Fibroblast of lung (primary cell): ENCODE data around the gene GADL1. TPM values are rescaled to one million over a fixed set of nuclear protein-coding genes. Genes with fewer than 3 reads are reported as not detected.

Source experiments
- DNase-seq, 2 donors: peaks; one replicate each; pipeline versions ENCODE4 v3.0.0 to v3.0.0-alpha.2; 2010; ENCODE audit warnings: low read depth in 2 of 2
- H2AFZ ChIP-seq: 2 replicates; pipeline ENCODE4 v1.5.1; 2012; ENCODE audit warnings: low read length, control low read depth, inconsistent platforms
- H3K27ac ChIP-seq: 2 replicates; pipeline ENCODE4 v1.5.1; 2011; ENCODE audit warnings: low read length, control low read depth; ENCODE audit not compliant: insufficient read depth
- H3K27me3 ChIP-seq: 2 replicates; pipeline ENCODE4 v1.5.1; 2011; ENCODE audit warnings: mild to moderate bottlenecking, low read length; ENCODE audit not compliant: control insufficient read depth, insufficient read depth
- H3K36me3 ChIP-seq: 2 replicates; pipeline ENCODE4 v1.5.1; 2011; ENCODE audit warnings: low read length; ENCODE audit not compliant: control insufficient read depth, insufficient read depth
- H3K4me1 ChIP-seq: 2 replicates; pipeline ENCODE4 v1.5.1; 2011; ENCODE audit warnings: low read length; ENCODE audit not compliant: control insufficient read depth, insufficient read depth; ENCODE audit errors: extremely low read depth
- H3K4me2 ChIP-seq: 2 replicates; pipeline ENCODE4 v1.5.1; 2011; ENCODE audit warnings: low read length, control low read depth; ENCODE audit not compliant: insufficient read depth; ENCODE audit errors: extremely low read depth
- H3K4me3 ChIP-seq, 4 experiments: fragments of 200-600 bp in 1 of 4; sonication (generic) in 1 of 4; replicated peaks in 1 of 4; 2 replicates each; pipeline ENCODE4 v1.5.1; 2011 to 2016; ENCODE audit warnings: low read length in 4 of 4, low read depth in 3 of 4, mild to moderate bottlenecking in 3 of 4, control low read depth in 2 of 4, inconsistent platforms in 1 of 4, mixed read lengths in 1 of 4; ENCODE audit not compliant: insufficient read depth in 1 of 4; ENCODE audit errors: control extremely low read depth in 1 of 4
- H3K79me2 ChIP-seq: 2 replicates; pipeline ENCODE4 v1.5.1; 2012; ENCODE audit warnings: mild to moderate bottlenecking, low read length, inconsistent platforms; ENCODE audit not compliant: control insufficient read depth, insufficient read depth
- H3K9ac ChIP-seq: 2 replicates; pipeline ENCODE4 v1.5.1; 2011; ENCODE audit warnings: mild to moderate bottlenecking, low read length, control low read depth; ENCODE audit not compliant: insufficient read depth
- H3K9me3 ChIP-seq: 2 replicates; pipeline ENCODE4 v1.5.1; 2012; ENCODE audit warnings: low read depth, low read length; ENCODE audit not compliant: control insufficient read depth, insufficient read depth
- H4K20me1 ChIP-seq: 2 replicates; pipeline ENCODE4 v1.5.1; 2011; ENCODE audit warnings: low read length; ENCODE audit not compliant: control insufficient read depth, insufficient read depth; ENCODE audit errors: extremely low read depth
- EZH2 ChIP-seq: IDR thresholded peaks from 2 replicates; pipeline ENCODE4 v1.5.1; 2012; ENCODE audit warnings: low read length, control low read depth, mild to moderate bottlenecking; ENCODE audit errors: missing control alignments
- polyA plus RNA-seq, 2 donors: library from polyadenylated mRNA; depleted of rRNA in 1 of 2; stranded (reverse) in 1 of 2; unstranded in 1 of 2; fragments of >200 nt; gene quantifications; 2 replicates each; pipeline ENCODE4 v1.2.1, GENCODE V29; 2011 to 2012; ENCODE audit warnings: missing spikeins in 1 of 2
- total RNA-seq: library from RNA; depleted of rRNA; stranded (reverse); fragments of >200 nt; gene quantifications from 2 replicates; pipeline ENCODE4 v1.2.1, GENCODE V29; 2014
- TF ChIP-seq, protein P1 (sequence below), 2 donors: IDR thresholded peaks in 1 of 2; conservative IDR thresholded peaks in 1 of 2; 1 replicate in 1 of 2; 2 replicates in 1 of 2; pipeline ENCODE4 v1.5.1; 2011 to 2012; ENCODE audit warnings: low read length in 2 of 2, control low read depth in 1 of 2, inconsistent platforms in 1 of 2, low read depth in 1 of 2, mild to moderate bottlenecking in 1 of 2

Gene GADL1
- total and polyA plus RNA-seq, 2 donors (not counting 1 experiment from before 2014, with no cell fraction given): 0.18 to 3.6 TPM

- Histone ChIP-seq H3K27me3 (no peaks in the 10 kb centered on the region), H3K4me2 (no peak overlapping the region), H3K9me3 (no peaks in the 10 kb centered on the region), H3K36me3 (no peaks in the 10 kb centered on the region), H4K20me1 (no peaks in the 10 kb centered on the region), H2AFZ (no peak overlapping the region), H3K9ac (no peak overlapping the region), H3K27ac (no peak overlapping the region), H3K4me1 (no peaks in the 10 kb centered on the region), H3K4me3 (no peak overlapping the region), H3K79me2 (no peaks in the 10 kb centered on the region)
- no peak for DNase-seq
- TF ChIP-seq, protein P1, sequence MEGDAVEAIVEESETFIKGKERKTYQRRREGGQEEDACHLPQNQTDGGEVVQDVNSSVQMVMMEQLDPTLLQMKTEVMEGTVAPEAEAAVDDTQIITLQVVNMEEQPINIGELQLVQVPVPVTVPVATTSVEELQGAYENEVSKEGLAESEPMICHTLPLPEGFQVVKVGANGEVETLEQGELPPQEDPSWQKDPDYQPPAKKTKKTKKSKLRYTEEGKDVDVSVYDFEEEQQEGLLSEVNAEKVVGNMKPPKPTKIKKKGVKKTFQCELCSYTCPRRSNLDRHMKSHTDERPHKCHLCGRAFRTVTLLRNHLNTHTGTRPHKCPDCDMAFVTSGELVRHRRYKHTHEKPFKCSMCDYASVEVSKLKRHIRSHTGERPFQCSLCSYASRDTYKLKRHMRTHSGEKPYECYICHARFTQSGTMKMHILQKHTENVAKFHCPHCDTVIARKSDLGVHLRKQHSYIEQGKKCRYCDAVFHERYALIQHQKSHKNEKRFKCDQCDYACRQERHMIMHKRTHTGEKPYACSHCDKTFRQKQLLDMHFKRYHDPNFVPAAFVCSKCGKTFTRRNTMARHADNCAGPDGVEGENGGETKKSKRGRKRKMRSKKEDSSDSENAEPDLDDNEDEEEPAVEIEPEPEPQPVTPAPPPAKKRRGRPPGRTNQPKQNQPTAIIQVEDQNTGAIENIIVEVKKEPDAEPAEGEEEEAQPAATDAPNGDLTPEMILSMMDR (conservative IDR thresholded peaks at IDR 0.05 in 1 of 2, IDR thresholded peaks at IDR 0.05 in 1 of 2; ENCODE audit: low read depth in 1 of 2, low read length in 2 of 2): no peak
- TF ChIP-seq EZH2: no peak
Measured at GRCh38 chr3:30733209-30733608, 161.3 kb downstream of the GADL1 start.

DNA sequence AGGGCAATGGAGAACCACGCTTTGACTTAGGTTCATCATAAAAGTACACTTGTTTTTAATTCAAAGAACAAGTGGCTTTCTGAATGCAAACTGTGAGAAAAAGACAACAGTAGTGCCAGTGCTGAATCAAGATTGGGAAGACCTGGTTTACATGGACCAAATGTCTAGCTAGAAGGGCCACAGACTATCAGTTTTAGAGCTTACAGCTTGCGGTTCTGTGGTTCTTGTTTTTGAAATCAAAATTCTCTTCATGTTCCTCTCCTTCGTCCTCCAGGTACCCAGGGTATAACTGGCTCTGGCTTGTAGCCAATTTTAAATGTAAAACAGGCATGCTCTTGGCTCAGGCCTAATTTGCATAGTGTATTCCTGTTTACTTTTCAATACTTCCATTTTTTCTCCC lies 163.5 kb downstream of the GADL1 start:
- Histone ChIP-seq H3K36me3 (no peaks in the 10 kb centered on the region), H3K79me2 (no peaks in the 10 kb centered on the region), H3K4me3 (no peak overlapping the region), H3K9ac (no peak overlapping the region), H3K4me1 (no peaks in the 10 kb centered on the region), H3K9me3 (no peaks in the 10 kb centered on the region), H3K27ac (no peak overlapping the region), H4K20me1 (no peaks in the 10 kb centered on the region), H2AFZ (no peak overlapping the region), H3K27me3 (no peaks in the 10 kb centered on the region), H3K4me2 (no peak overlapping the region)
- DNase-seq: no peak
- TF ChIP-seq, protein P1 (conservative IDR thresholded peaks at IDR 0.05 in 1 of 2, IDR thresholded peaks at IDR 0.05 in 1 of 2; ENCODE audit: low read depth in 1 of 2, low read length in 2 of 2): no peak
- no peak for TF ChIP-seq EZH2

DNA sequence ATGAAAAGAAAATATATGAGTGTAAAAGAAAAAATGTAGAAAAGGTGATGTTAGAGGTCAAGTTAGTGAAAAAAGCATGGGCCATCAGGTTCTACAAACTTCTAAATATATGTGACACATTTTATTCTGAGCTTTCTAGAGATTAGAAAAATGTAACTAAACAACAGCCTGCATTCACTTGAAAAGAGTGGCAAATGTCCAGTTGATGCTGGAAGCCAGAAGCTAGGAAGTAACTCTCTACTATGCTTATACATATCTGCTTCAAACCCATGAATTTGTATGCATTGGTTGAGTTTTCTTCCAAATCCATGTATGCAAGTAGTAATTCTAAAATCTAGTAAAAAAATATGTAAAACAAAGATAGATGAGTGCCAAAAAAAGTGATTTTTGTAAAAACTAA lies 164.5 kb downstream of the GADL1 start:
- TF ChIP-seq, protein P1 (conservative IDR thresholded peaks at IDR 0.05 in 1 of 2, IDR thresholded peaks at IDR 0.05 in 1 of 2; ENCODE audit: low read depth in 1 of 2, low read length in 2 of 2): no peak
- no peak for TF ChIP-seq EZH2
- Histone ChIP-seq H3K9me3 (no peaks in the 10 kb centered on the region), H3K27ac (no peak overlapping the region), H3K4me2 (no peak overlapping the region), H3K36me3 (no peaks in the 10 kb centered on the region), H3K4me3 (no peak overlapping the region), H4K20me1 (no peaks in the 10 kb centered on the region), H3K4me1 (no peaks in the 10 kb centered on the region), H3K27me3 (no peaks in the 10 kb centered on the region), H3K9ac (no peak overlapping the region), H2AFZ (no peak overlapping the region), H3K79me2 (no peaks in the 10 kb centered on the region)
- no peak for DNase-seq
